ENCODE measurements around the gene AUTS2. TPM values are rescaled to one million over a fixed set of nuclear protein-coding genes. Genes with fewer than 3 reads are reported as not detected.

The AUTS2 gene
- total and polyA plus RNA-seq, 2 experiments from 2014 or later: 32.0 to 91.0 TPM

GRCh38 chr7:70679661-70680060, 1081.4 kb downstream of the AUTS2 start:
- H3F3A ChIP-seq (replicated peaks; ENCODE audit: low read depth): 0 out of 2 replicates have a peak, but pooled peaks cover 4% of the 10 kb centered on the region
- DNase-seq (ENCODE audit: low spot score) (no peak), ATAC-seq (no peak)
- no peak overlapping the region for H3K4me3 ChIP-seq
- no peak overlapping the region for H3K27ac ChIP-seq (ENCODE audit: low read depth)
- H3K4me2 ChIP-seq: no peak overlapping the region
- H3K9me3 Mint-ChIP-seq: no peaks in the 10 kb centered on the region; the same call in 2 of the 3 replicates
- H3K27me3 Mint-ChIP-seq (ENCODE audit: insufficient read depth, low read depth, poor library complexity): peaks cover 68% of the 10 kb centered on the region
- H3K27ac Mint-ChIP-seq: no peak overlapping the region
- H3K36me3 Mint-ChIP-seq (ENCODE audit: low read depth): no peaks in the 10 kb centered on the region
- H3K9me2 ChIP-seq (ENCODE audit: insufficient read depth): no peaks in the 10 kb centered on the region
- H3K79me2 ChIP-seq (replicated peaks; ENCODE audit: insufficient read depth): no peaks in the 10 kb centered on the region
- peaks cover 32% of the 10 kb centered on the region for H3K4me1 Mint-ChIP-seq
- peaks cover 33% of the 10 kb centered on the region for H3K4me1 ChIP-seq (ENCODE audit: insufficient read depth)
- H3K36me3 ChIP-seq (ENCODE audit: insufficient read depth): no peaks in the 10 kb centered on the region
- TF ChIP-seq EZH2 (IDR thresholded peaks at IDR 0.05; ENCODE audit: low read depth, unreplicated experiment): no peak
- TF ChIP-seq EZH2phosphoT487 (IDR thresholded peaks at IDR 0.05; ENCODE audit: unreplicated experiment): no peak
- no peak for TF ChIP-seq ZNF331 (CRISPR knock-in tag; IDR thresholded peaks at IDR 0.05; ENCODE audit: low read depth)
- no peak for TF ChIP-seq ETS1 (IDR thresholded peaks at IDR 0.05)
- no peak for TF ChIP-seq ZNF462 (CRISPR knock-in tag; IDR thresholded peaks at IDR 0.05)
- TF ChIP-seq NANOG (IDR thresholded peaks at IDR 0.05; ENCODE audit: borderline replicate concordance): no peak
- TF ChIP-seq POLR2AphosphoS5 (IDR thresholded peaks at IDR 0.05; ENCODE audit: low read depth): no peak
- no peak for TF ChIP-seq ZNF114 (CRISPR knock-in tag; IDR thresholded peaks at IDR 0.05)
- no peak for TF ChIP-seq CTCF (conservative IDR thresholded peaks at IDR 0.05; ENCODE audit: low read depth in 2 of 2)
- TF ChIP-seq REST (IDR thresholded peaks at IDR 0.05; ENCODE audit: unreplicated experiment): no peak
- no peak for TF ChIP-seq STAT1 (IDR thresholded peaks at IDR 0.05; ENCODE audit: unreplicated experiment)
- TF ChIP-seq JUNB (IDR thresholded peaks at IDR 0.05; ENCODE audit: unreplicated experiment): no peak
- no peak for TF ChIP-seq CREB1 (CRISPR knock-in tag; IDR thresholded peaks at IDR 0.05; ENCODE audit: low read depth)
- no peak overlapping the region for H3K4me3 Mint-ChIP-seq
- H2AFZ ChIP-seq: no peak overlapping the region
- H3K27me3 ChIP-seq (ENCODE audit: insufficient read depth): peaks cover 66% of the 10 kb centered on the region
- H4K20me1 ChIP-seq (replicated peaks; ENCODE audit: insufficient read depth): peaks cover 8% of the 10 kb centered on the region

All from GM23338 (cell line).